ENCODE measurements around the gene MYRIP. TPM values are rescaled to one million over a fixed set of nuclear protein-coding genes. Genes with fewer than 3 reads are reported as not detected.
A peak's percentile ranks its signal among the peaks of the same experiment; 100 is the strongest.

MYRIP gene
- total RNA-seq, 1 donor from 2014 or later: 2.3 TPM

DNA sequence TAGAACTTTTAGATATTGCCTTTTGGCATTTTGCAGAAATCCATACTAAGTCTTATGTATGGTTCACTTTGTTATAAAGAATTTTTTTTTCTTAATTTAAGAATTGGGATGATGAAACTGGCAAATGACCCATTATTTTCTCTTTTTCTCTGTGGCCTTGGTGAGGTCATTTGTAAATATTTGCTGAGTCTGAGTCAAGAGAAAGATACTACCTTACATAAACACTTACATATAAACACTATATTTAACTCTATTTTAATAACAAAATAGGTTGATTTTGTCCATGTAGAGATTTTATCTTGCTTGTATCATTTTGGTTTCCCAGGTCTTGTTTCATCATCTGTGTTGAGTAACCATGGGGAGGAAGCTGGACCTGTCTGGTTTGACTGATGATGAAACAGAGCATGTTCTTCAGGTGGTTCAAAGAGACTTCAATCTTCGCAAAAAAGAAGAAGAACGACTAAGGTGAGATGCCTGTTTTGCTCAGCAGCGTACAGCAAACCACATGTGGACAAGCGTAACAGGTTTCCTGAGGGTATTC, 91.1 kb downstream of the MYRIP start:
- no peak for DNase-seq (ENCODE audit: extremely low read depth, low read depth, low spot score)

GRCh38 chr3:39903253-39903652, 93.8 kb downstream of the MYRIP start:
- DNase-seq (ENCODE audit: extremely low read depth, low read depth, low spot score): no peak

DNA sequence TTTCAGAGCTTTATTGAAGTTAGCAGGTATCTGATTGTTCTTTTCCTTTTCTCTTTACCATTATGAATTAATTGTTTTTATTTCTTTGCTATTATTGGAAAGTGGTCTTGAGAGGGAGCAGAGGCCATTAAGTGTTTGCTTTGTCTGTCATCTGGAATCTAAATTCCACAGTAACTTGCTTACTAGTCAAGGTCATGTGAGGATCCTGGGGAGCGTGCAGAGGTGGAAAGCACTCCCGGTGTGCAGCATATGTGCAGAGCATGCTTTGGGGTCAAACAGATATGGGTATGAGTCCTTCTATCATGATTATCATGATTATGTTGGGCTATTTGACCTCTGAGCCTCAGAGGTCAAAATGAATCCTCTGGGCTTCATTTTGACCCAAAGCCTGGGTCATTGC, 96.4 kb downstream of the MYRIP start:
- DNase-seq (ENCODE audit: extremely low read depth, low read depth, low spot score): no peak

GRCh38 chr3:39907981-39908380, 98.6 kb downstream of the MYRIP start:
- no peak for DNase-seq (ENCODE audit: extremely low read depth, low read depth, low spot score)

DNA sequence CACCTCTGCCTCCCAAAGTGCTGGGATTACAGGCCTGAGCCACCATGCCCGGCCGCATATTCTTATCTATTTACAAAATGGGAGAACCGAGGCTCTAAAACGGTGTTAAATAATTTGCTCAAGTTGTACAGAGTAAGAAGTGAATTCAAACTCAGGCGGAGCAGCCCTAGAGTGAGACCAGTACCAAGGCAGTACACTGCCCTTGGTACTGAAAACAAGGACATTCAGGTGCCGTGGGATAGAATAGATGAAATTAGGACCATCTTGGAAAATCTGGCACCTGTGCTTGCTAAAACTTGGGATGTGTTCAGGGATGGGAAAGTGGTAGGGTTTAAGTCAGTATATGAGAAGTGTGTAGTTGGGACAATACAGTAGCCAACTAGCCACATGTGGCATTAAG, 100.7 kb downstream of the MYRIP start:
- DNase-seq (ENCODE audit: extremely low read depth, low read depth, low spot score): no peak

DNA sequence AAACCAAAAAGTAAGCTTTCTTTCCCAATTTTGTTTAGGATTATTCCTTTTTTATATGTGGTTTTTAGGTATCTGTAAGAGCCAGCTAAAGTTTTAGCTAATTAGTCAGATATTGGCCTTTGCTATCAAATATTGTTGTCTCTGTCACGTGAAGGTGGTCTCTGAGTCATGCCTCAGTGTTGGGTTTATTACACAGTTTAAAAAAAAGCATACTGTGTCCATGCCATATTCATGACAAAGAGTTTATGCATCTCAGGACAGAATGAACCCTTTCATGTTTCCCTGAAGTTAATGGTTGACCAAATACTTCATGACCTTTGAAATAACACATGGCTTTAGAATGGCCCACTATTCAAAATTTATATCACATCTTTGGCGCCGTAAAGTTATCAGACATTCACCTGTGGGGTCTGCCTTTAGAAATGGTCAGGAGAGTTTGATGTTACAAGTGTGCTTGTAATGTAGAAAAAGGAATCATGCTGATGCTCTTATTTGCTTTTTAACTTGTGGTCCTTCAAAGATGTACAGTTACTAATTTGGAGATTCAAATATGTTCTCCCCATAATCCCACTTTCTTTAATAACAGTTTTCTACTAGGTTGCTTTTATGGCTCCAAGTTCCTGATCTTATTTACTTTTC, 101.5 kb downstream of the MYRIP start:
- no peak for DNase-seq (ENCODE audit: extremely low read depth, low read depth, low spot score)

GRCh38 chr3:39911465-39912309, 102.3 kb downstream of the MYRIP start:
- DNase-seq (ENCODE audit: extremely low read depth, low read depth, low spot score): no peak

- DNase-seq (ENCODE audit: extremely low read depth, low read depth, low spot score): no peak
These were observed 105.6 kb downstream of the MYRIP start for GRCh38 chr3:39915027-39915426.

DNA sequence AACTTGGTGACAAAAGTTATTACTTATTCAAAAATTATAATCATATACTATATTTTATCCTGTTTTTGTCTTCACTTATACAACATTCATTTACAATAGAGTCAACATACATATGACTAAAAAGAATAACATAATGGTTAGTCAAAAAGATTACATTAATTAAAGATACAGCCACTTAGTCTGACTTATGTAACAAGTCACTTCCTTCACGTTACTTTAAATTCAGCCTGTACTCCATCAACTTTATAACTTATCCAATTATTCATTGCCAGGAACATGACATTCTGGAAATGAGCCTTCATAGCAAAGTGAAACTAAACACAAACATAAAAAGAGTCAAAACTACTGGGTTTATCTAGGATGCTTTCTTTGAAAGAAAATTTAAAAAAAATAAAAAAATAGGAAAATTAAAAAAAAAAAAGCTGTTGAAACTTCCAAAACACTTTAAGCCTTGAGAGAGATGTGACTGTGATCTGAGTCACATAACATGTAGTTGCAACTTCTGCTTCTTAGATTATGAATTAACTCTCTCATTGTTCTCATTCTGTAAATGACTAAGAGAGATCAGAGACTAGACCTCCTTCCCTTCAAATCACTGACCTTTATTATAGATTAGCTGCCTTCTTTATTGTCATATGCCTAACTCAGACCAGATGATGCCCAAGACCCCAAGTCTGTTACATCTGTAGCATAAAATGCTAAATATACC, 107.8 kb downstream of the MYRIP start:
- DNase-seq (ENCODE audit: extremely low read depth, low read depth, low spot score): no peak

DNA sequence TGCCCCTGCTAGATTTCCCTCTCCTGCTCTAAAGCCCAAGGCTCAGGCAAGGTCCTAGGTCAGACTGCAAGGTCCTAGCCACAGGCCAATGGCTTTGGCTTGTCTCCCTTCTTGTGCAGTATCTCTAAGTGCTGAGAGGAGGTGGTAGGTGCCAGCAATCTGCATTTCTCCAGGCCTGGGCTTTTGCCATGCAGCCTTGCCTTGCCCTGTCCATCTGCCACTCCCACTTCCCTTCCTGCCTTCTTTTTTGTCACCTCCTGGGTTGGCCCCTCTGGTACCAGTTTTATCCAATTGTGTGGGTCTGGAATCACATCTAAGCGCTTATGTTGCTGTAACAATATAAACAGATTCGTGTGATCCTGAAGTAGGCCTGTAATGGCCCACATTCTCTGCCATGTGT, 109.9 kb downstream of the MYRIP start:
- DNase-seq (ENCODE audit: extremely low read depth, low read depth, low spot score): no peak

DNA sequence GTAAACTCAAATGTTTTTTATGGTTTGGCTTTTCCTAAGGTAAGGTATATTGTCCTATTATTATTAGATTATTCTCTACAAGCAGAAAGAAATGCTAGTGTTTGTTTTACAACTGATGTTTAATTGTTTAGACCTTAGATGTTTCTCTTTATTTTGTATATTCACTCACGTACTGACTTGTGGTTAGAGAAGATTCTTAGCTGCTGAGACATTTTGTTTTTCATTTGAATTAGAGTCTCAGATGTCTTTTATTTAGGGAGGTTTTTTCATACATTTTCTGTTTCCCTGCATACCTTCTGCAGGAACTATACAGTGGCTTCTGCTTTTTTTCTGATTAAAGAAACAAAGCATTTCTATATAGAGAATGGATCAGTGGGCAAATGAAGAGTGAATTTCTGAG, 110.9 kb downstream of the MYRIP start:
- DNase-seq (ENCODE audit: extremely low read depth, low read depth, low spot score): no peak

- DNase-seq (ENCODE audit: extremely low read depth, low read depth, low spot score): no peak
These were observed 118.1 kb downstream of the MYRIP start for GRCh38 chr3:39927479-39927878.

- DNase-seq (ENCODE audit: extremely low read depth, low read depth, low spot score): no peak
These were observed 124.7 kb downstream of the MYRIP start for GRCh38 chr3:39933986-39934693.

DNA sequence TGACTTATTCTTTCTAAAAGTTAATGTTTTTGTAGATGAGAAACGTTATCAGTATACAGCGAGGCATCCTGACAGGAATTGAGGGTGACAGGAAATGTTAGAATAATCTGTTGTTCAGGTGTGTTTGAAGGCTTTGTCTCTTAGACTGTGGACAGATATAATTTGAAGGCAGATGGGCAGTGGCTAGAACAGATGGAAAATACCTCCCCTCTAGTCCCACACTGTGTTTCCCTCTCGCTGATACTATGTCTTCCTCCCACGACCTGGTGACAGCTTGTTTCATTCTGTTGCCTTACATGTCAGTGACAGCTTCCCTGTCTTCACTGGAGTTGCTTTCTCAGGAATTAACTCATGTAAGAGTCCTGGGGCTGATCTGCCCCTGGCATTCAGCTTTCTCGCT, 125.3 kb downstream of the MYRIP start:
- no peak for DNase-seq (ENCODE audit: extremely low read depth, low read depth, low spot score)

DNA sequence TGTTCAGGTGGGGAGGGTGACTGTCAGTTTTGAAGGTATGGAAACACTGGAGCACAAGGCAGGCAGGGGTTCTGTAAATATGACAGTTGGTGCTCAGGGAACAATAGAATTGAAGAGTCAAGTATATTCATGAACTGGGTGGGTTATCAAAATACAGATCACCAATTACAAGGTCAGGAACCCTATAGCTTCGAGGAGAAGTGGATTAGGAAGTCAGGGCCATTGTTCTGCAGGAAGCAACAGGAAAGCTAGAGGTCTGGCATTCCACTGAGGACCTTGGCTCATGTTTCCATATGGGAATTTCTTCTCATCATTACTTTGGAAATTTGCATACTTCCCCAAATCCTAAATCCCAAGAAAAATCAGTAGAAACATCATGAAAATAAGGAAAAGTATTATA, 125.9 kb downstream of the MYRIP start:
- no peak for DNase-seq (ENCODE audit: extremely low read depth, low read depth, low spot score)

- no peak for DNase-seq (ENCODE audit: extremely low read depth, low read depth, low spot score)
These were observed 127.4 kb downstream of the MYRIP start for GRCh38 chr3:39936848-39937247.

DNA sequence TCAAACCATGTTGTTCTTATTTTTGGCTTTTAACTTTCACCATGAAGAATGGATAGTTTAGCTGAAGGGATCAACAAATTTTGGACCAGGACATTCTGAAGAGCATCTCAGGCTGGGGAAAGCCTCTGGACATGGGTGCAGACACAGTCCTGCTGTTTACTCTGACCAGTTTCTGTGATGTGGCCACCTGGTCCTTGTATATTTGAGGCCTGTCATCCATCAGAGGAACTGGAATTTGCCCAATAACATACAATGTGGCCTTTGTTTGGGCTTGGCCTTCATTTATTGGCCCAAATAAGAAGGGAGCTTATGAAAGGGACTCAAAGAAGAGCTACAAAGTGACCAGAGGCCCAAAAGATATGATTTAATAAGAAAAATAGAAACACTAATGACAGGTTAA, 127.9 kb downstream of the MYRIP start:
- DNase-seq (ENCODE audit: extremely low read depth, low read depth, low spot score): no peak

GRCh38 chr3:39937874-39938273, 128.5 kb downstream of the MYRIP start:
- no peak for DNase-seq (ENCODE audit: extremely low read depth, low read depth, low spot score)

DNA sequence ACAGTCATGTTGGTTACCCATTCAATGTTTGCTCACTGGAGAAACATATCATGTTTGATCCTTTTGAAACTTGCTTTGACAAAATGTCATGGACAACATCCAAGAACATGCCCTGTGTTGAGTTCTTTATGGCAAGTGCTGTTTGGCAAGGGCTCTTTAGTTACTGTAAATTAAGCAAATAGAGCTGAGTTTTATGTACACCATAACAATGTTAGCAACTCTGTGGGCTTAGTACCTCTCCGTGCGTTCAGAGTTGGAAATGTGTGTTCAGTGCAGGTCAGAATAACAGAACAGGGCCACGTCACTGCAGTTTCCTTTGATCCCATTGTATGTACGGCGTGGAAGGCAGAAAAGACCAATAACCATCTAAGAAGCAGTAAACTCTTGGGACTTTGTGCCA, 132.5 kb downstream of the MYRIP start:
- DNase-seq (ENCODE audit: extremely low read depth, low read depth, low spot score): no peak

- DNase-seq (ENCODE audit: extremely low read depth, low read depth, low spot score): peak; percentile 77
These were observed 151.2 kb downstream of the MYRIP start for GRCh38 chr3:39960515-39961191.

Data from glomerular endothelial cell (primary cell).